GM19023 (cell line): ENCODE data around the gene FAM222A.
"Not testable (repeated sequence)": the region's sequence is repeated elsewhere in the genome, so short reads cannot be mapped to it uniquely, and the experiment has no call there.

ENCODE experiments used
- ATAC-seq: cut with Tn5 transposase; IDR thresholded peaks from one replicate; pipeline ENCODE4 v1.9.1; 2021; ENCODE audit warnings: mild to moderate bottlenecking, moderate library complexity; ENCODE audit not compliant: unreplicated experiment

Gene FAM222A

DNA sequence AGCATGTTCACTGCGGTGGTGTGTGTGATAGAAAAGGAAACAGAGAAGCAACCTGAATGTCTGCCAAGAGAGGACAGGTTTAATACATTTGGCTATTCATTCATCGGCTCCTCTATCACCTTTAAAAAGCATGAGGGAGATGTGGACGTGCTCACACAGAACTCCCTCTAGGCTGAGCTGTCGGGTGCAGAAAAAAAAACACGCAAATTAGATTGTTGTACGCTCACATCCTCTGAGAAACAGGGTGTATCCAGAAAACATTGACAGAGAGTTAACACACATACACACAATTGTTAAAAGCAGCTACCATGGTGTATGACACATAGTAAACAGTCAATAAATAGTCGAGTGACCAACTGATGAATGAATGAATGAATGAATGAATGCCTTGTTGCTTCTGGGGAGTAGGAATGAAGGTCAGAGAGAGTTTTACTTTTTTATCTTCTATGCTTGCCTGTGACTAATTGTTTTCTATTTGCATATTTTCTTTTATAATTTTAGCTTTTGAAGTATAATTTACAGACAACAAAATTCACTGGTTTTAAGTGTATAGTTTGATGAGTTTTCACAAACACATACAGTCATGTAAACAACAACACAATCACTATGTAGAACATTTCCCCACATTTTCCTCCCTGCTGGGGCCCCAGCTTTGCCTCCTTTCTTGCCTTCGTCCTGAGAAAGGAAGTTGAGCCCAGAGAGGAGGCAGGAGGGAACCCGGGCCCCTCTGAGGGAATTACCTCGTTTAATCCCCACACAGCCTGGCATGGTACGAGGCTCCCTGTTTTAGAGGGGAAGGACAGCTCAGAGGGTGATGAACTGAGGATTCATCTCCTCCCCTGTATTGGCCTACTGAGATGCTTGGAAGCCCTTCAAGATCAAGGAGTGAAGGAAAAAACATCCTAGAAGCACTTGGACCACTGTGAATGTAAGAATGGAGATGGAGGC is 19.7 kb upstream of the FAM222A start:
- ATAC-seq: no peak

- ATAC-seq: not testable (repeated sequence)
These were observed 19.0 kb upstream of the FAM222A start for GRCh38 chr12:109694629-109695028.

GRCh38 chr12:109695416-109695815 is 18.2 kb upstream of the FAM222A start:
- ATAC-seq: no peak

DNA sequence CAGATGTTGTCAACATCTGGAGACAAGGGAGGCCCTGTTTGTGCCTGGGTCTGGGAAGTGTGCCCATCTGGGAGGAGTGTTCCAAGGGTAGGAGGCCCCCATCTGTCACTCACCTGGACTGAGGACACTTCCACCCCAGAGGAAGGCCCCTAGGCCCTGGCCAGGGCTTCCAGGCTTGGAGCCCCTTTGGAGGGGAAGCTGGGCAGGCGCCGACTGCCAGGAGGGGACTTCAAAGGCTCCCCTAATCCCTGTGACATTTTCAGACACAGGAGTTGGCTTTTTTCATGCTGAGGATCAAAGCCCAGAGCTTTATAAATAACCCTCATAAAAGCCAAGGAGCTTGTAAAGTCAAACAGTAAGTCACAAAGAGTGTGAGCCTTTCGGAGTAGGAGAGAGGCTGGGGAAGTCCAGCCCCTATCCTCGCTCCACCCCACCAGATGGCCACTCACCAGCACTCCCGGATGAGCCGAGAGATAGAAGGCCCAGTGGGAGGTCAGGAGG is 17.6 kb upstream of the FAM222A start:
- ATAC-seq: no peak

DNA sequence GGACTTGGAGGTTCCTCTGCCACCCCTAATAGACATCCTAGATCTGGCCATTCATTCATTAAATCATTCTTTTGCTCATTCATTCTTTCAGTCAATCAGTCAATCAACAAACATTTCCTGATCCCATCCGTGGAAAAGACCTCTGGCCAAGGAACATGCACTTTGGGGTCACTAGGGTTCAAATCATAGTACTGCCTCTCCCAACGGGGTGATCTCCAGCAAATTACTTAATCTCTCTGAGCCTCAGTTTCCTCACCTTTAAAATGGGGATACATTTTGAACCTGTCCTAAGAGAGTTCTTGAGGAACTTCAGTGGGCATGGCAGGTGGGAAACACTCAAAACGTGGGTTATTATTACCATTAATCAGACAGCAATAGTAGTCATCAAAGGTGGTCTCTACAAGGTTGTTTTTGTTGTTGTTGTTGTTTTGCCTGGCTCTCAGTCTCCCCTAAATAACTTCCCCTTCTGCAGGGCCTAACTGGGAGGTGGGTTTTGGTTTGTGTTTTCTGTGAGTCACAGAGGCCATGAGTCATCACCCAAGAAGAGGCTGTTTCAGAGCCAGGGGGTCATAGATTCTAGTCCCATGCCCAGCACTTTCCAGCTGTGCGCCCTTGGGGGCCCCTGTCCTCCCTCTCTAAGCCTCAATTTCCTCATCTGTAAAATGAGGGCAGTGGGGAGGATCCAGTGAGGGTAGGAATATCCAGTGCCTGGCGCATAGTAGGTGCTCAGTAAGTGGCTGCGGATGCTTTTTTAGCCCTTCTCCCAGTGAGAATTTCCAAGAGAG is 16.9 kb upstream of the FAM222A start:
- ATAC-seq: no peak

- no peak for ATAC-seq
These were observed 16.4 kb upstream of the FAM222A start for GRCh38 chr12:109697270-109697553.

DNA sequence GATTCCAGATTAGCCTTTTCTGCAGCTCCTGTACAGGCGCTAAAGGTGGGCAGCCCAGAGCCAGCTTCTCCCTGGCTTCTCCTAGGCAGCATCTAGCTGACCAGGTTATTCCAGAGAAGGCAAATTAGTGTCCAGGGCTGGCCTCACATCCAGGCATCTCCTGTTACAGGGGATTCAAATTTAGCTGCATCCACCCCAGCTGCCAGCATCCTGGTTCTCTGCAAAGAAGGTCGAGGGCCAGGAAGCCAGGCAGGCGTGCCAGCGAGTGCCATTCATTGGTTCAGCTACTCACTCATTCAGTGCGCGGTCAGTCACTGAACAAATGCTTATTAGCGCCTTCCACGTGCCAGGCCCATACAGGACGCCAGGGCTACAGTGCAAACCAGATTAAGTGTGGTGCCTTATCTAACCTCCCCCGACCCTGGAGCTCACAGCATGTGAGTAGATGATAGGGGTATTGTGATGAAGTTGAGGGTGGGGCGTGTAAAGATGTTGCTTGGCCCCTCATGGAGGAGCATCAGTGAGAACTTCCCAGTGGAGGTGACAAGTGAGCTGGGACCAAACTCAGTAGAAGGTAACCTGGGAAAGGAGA is 15.7 kb upstream of the FAM222A start:
- ATAC-seq: no peak

- no peak for ATAC-seq
These were observed 14.8 kb upstream of the FAM222A start for GRCh38 chr12:109698820-109699219.

- ATAC-seq: no peak
These were observed 12.6 kb upstream of the FAM222A start for GRCh38 chr12:109701064-109701463.

- no peak for ATAC-seq
These were observed 11.3 kb upstream of the FAM222A start for GRCh38 chr12:109702111-109702841.

DNA sequence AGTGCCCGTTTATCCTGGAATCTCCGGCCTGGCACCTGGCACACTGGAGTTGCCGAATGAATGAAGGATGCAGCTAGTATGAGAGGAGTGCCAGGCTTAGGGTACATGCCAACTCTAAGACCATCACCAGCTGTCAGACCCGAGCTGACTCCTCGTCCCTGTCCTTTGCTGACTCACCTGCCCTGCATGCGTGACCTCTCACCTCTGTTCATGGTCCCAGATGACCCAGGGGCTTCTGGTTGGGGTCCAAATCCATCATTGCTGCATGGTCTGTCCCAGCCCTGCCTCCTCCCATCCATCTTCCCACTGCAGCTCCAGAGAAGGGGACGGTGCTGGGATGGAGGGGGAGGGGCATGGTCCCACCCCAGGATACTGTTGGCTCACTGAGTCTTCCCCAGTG is 9.9 kb upstream of the FAM222A start:
- no peak for ATAC-seq

- no peak for ATAC-seq
These were observed 9.1 kb upstream of the FAM222A start for GRCh38 chr12:109704371-109705098.

DNA sequence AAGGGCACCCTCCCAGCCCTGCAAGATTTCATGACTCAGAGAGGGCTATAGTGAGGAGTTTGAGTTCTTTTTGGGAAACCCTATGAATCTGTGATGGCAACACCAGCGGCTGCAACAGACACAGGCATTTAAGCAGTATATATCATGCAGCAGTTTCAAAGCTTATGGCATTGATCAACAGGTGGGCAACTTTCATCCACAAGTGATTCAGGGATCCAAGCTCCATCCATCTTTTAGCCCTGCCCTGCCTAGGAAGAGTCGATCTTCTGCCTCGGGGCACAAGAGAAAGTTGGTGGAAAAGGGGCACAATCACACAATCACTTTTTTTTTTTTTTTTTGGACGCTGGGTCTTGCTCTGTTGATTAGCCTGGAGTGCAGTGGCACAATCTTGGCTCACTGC is 8.3 kb upstream of the FAM222A start:
- ATAC-seq: no peak

DNA sequence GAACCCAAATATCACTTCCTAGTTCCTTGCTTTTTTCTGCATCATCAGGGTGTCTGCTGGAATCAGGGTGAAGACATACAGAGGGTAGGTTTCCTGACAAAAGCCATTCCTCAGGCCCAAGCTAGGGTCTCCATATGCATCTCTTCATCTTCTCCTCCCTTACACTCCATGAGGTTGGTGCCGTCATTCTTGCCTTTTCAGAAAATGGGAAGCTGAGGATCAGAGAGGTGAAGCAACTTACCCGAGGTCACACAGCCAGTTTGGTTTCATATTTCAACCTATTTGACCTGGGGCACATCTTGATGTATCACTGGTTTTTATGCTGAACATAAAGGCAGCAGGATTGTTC is 7.3 kb upstream of the FAM222A start:
- ATAC-seq: no peak

- ATAC-seq: no peak
These were observed 6.7 kb upstream of the FAM222A start for GRCh38 chr12:109706747-109707469.

DNA sequence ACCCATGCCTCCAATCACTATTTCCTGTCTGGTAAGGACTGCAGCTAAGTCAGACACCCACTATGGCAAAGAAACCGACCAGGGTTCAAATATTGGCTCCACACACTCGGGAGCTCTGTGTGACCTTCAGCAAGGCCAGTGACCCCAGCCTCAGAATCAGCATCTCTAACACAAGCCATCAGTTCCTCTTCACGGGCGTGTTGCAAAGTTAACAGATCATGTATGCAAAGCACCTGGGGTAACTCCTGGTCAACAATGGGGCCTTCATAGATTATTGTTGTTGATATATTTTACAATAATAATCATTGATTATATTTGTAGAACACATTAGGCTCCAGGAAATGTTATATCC is 6.2 kb upstream of the FAM222A start:
- ATAC-seq: no peak

DNA sequence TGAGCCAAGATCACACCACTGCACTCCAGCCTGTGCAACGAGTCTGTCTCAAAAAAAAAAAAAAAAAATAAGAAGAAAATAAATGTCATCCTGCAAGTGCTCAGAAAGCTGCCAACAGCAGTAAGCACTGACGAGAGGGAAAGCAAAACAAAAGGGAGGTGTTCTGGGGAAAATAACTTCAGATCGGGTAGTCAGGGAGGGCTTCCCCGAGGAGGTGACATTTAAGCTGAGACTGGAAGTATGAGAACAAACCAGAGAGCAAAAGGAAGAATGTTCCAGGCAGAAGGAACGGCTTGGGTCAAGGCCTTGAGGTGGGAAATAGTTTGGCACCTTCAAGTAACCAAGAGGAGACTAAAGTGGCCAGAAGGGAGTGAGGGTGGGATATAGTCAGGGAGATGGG is 4.7 kb upstream of the FAM222A start:
- ATAC-seq: no peak

DNA sequence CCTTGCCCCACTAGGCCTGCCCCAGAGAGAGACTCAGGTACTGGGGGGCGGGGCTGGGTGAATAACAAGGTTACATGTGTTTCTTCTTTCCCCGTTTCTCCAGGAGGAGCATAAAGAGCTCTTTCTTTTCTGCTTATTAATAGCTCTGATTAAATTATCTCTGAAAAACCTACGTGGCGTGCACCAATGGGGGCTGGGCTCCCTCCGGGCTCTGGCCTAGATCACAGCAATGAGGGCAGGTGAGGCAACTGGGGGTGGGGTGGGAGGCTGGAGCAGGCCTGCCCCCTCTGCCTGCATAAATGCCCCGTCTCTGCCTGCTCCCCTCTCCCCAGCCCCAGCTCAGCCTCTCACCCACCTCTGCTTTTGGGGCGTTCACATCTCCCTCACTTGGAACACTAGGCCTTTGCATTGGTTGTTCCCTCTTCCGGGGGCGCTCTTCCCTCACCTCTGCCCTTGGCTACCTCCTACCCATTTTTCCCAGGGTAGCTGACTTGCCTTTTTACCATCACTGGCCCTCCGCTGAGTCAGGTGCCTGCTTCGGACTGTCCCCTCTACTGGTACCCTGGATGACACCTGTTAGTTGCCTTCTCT is 4.1 kb upstream of the FAM222A start:
- ATAC-seq: no peak

DNA sequence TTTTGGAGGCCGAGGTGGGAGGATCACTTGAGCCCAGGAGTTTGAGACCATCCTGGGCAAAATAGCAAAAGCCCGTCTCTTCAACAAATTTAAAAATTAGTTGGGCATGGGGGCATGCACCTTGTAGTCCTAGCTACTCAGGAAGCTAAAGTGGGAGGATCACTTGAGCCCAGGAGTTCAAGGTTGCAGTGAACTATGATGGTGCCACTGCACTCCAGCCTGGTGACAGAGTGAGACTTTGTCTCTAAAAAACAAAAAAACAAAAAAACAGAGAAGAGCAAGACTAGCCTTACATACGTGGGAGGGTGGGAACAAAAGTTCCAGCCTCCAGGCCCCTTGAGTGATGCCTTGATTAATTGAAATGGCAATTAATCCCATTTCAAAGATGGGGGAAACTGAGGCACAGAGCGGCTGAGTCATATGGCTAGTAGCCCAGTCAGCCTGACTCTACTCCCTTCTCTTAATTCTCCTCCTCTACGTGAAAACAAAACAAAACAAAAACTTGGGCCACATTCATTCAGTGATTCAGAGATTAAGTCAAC is 3.3 kb upstream of the FAM222A start:
- ATAC-seq: no peak
